Suppressor macrophage treated with lipopolysaccharide for 1 hour (primary cell): ENCODE results near the gene ADAM17.
"Not testable (repeated sequence)": the region's sequence is repeated elsewhere in the genome, so short reads cannot be mapped to it uniquely, and the experiment has no call there.

Experiments
- DNase-seq, 3 donors: peaks; one replicate each; pipeline ENCODE4 v3.0.0-alpha.2; 2020 to 2022

The ADAM17 gene

DNA sequence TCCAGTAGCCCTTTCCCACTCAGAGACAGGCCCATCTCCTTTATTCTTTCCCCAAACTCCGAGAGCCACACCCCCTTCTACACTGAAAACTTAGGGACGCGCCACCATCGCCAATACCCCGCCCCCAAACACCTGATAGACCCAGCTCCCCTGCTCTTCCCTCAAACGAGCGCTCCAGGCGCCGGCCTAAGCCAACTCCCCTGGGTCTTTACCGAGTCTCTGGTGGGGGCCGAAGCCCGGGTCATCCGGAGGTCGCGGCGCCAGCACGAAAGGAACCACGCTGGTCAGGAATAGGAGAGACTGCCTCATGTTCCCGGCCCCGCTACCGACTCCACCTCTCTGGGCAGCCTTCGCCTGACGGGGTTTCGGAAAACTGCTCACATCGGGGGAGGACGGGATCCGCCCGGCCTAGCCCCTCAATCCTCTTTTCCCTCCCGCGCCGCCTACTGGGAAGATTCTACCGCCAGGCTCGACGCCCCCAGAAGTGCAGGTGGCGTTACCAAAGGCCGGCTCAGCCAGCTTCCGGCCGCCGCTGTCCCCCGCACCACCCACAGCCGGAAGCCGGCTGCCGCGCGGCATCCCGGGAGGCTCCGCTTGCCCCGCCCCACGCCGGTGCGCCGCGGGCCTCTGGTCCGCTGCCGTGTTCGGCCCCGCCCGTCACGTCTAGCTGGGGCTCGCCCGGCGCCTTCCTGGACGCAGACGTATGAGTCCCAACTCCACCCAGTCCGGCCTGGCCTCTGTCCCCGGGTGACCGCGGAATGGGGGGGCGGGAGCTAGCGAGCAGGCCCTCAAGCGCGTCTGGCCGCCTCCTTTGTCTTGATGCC, at the start of gene ADAM17:
TSS of gene ADAM17 (minus strand) at position 534 of the 824 bp plus-strand sequence. CDS start at position 309, 225 bp downstream.
- peak; percentile 98 to 99 (median 99) for DNase-seq

DNA sequence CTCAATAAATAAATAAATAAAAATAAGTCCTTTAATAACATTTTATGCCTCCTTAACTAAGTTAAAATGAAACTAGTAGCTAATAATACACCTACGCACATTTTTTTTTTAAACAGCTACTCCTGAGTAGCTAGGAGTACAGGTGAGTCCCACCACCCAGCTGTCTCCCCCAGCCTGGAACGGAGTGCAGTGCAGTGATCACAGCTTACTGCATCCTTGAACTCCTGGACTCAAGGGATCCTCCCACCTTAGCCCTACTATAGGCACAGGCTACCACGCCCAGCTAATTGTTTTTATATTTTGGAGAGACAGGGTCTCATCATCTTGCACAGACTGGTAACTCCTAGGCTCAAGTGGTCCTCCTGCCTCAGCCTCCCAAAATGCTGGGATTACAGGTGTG, 46.8 kb upstream of the ADAM17 start:
- DNase-seq = no peak

DNA sequence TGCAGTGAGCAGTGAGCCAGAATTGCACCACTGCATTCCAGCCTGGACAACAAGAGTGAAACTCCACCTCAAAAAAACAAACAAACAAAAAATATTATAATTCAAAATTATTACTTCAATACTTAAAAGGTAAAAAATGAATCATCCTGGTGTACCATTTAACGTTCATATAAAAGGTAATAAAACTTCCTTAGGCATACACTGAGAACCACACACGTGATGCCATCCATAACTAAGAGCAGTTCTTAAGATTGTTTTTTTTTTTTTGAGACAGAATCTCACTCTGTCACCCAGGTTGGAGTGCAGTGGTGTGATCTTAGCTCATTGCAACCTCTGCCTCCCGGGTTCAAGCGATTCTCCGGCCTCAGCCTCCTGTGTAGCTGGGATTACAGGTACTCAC, 45.8 kb upstream of the ADAM17 start:
- no peak for DNase-seq

DNA sequence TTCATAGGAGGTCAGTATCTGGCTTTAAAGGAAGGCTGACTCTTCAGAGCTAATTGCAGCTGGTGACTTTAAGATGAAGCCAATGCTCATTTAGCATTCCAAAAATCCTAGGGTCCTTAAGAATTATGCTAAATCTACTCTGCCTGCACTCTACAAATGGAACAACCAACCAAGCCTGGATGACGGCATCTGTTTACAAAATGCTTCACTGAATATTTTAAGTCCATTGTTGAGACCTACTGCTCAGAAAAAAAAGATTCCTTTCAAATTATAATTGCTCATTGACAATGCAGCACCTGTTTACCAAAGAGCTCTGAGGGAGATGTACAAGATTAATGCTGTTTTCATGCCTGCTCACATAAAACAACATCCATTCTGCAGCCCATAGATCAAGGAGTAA, 43.8 kb upstream of the ADAM17 start:
- DNase-seq = no peak

GRCh38 chr2:9596621-9597311, 41.1 kb upstream of the ADAM17 start:
- DNase-seq = no peak

DNA sequence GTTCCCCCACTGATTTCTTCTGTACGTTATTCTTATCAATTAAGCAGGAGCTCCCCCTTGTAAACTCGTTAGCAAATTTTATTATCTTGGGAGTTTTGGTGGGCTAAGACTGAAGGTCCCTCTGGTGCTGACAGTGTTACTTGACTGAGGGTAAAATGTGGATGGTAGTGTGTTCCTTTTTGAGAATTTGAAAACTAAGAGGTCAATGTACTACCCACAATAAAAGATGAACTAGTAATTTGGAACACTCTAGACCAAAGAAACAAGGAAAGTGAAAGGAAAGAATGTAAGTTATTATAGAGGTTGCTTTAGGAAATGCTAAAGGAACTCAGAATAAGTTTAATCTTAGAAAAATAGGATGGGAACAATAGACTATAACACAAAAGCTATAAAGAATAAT, 40.1 kb upstream of the ADAM17 start:
- no peak for DNase-seq

GRCh38 chr2:9595256-9595655, 39.6 kb upstream of the ADAM17 start:
- not testable (repeated sequence) for DNase-seq

- peak; percentile 85 to 96 (median 95) for DNase-seq
Measured at GRCh38 chr2:9594366-9595054, 38.9 kb upstream of the ADAM17 start.

- DNase-seq = peak; percentile 33 to 58 (median 41)
Measured at GRCh38 chr2:9593925-9594324, 38.3 kb upstream of the ADAM17 start.

GRCh38 chr2:9592699-9593098, 37.1 kb upstream of the ADAM17 start:
- no peak for DNase-seq

DNA sequence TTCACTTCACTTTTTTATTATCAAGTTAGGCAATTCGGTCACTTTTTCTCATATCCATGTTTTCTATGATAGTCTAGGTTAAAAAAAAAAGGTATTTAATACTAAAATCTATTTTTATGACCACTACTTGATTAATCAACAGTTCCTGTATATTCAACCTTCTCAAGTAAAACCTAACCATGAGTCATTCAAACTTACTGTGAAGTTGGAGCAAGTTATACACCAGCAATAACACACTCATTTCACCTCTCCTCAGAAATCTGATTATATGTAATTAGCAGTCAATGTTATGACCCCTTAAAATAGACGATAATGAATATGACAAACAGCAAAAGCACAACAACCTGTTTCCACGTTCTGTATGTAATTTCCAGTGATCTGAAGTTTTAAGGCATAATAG, 35.0 kb upstream of the ADAM17 start:
- no peak for DNase-seq

GRCh38 chr2:9586465-9586864, 30.8 kb upstream of the ADAM17 start:
- no peak for DNase-seq

DNA sequence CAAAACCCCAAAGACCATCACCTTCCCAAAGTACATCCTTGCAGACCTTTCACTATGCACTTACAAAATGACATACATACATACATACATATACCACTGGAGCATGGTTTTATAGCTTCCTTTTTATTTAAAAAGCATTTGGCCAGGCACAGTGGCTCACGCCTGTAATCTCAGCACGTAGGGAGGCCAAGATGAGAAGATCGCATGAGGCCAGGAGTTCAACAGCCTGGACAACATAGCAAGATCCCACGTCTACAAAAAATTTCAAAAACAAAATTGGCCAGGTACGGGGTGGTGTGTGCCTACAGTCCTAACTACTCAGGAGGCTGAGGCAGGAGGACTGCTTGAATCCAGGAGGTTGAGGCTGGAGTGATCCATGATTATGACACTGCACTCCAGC, 29.9 kb upstream of the ADAM17 start:
- DNase-seq = no peak

GRCh38 chr2:9584902-9585301, 29.3 kb upstream of the ADAM17 start:
- DNase-seq = not testable (repeated sequence)

DNA sequence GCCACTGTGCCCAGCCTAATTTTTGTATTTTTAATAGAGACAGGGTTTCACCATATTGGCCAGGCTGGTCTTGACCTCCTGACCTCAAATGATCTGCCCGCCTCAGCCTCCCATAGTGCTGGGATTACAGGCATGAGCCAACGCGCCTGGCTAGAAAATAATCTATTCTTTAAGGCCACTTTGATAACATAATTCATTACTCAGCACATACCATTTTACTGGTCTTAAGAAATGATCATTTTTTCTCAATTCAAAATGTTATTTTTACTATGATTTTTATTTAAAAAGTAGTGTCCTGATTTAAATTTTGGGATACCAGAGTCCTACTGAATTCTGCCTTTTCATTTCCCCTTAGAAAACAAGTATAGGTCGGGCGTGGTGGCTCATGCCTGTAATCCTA, 27.0 kb upstream of the ADAM17 start:
- DNase-seq = no peak

DNA sequence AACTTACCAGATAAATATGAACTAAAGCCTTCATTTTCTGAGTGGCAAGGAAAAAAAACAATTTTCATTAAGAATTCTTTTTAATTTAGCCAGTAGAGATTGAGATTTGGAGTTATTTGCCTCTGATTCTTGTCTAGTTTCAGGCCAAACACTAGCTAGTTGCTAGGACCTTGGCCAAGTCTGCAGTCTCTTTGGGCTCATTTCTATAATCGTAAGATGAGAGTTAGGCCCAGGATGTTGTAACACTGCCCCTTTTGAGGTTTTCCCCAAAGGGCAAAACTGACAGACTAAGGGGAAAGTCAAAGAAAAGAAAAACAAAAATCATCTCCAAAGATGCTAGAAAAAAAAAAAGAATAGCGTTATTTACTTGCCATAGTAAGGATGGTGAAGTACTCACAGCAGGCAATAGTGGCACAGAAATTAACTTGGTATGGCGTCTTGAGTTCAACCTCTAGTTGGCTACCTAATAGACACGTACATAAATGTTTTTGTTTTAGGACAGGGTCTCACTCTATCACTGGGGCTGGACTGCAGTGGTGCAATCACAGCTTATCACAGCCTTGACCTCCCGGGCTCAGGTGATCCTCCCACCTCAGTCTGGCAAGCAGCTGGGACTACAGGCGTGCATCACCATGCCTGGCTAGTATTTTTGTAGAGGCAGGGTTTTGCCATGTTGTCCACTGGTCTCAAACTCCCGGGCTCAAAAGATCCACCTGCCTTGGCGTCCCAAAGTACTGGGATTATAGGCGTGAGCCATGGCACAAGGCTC, 23.0 kb upstream of the ADAM17 start:
- DNase-seq = no peak

DNA sequence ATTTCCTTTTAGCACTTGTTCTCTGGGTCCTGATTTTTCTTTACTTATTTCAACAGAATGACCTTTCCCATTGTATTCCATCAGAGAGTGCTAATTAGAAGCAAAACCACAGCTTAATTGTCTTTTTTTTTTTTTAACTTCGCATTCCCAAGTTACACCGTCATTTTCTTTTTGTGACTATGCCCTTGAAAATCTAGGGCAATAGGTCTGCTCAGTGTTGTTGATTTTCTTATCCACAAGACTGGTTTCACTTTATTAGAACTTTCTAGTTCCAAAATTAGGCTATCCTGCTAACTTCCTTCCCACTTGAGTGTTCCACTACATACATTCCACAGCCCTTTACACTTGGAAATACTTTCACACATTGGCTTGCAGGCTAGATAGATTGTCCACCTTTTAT, 18.7 kb upstream of the ADAM17 start:
- no peak for DNase-seq

DNA sequence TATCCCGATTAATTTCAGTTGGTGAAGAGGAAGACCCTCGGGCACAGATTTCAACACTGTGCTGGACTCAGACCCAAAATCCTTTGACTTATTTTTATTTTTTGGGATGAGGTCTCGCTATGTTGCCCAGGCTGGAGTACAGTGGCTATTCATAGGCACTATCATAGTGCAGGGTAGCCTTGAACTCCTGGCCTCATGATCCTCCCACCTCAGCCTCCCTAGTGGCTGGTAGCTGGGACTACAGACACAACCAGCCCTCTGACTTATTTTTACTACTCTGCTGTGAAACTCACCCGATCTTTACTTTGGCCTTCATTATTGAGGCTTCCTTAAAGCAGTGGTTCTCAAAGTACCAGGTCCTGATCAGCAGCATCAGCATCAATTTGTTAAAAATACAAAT, 18.2 kb upstream of the ADAM17 start:
- DNase-seq = no peak

GRCh38 chr2:9573013-9573720, 17.5 kb upstream of the ADAM17 start:
- DNase-seq = no peak

GRCh38 chr2:9570182-9571060, 14.8 kb upstream of the ADAM17 start:
- peak in 1 of 3 donors; percentile 32 for DNase-seq
